SK-MEL-5 (cell line): ENCODE results near the gene ASB1. TPM values are rescaled to one million over a fixed set of nuclear protein-coding genes. Genes with fewer than 3 reads are reported as not detected.
"Not testable (repeated sequence)": the region's sequence is repeated elsewhere in the genome, so short reads cannot be mapped to it uniquely, and the experiment has no call there.

ENCODE experiments used
- DNase-seq: peaks from one replicate; pipeline ENCODE4 v3.0.0-alpha.2; 2016; ENCODE audit warnings: low read depth, low spot score
- in situ Hi-C: cut with HindIII; loops from 2 replicates; pipeline ENCODE4 v1.10.0; 2016; ENCODE audit warnings: low sequenced_read_pairs, high pct_unique_total_duplicates, low pct_unique_long_range_greater_than_20kb
- total RNA-seq: library from RNA; depleted of rRNA; stranded (reverse); fragments of >200 nt; shearing (Covaris generic); gene quantifications from 2 replicates; pipeline ENCODE4 v1.2.3, GENCODE V29; 2014

Gene ASB1
- total RNA-seq, 1 experiment from 2014 or later: 21.3 TPM

DNA sequence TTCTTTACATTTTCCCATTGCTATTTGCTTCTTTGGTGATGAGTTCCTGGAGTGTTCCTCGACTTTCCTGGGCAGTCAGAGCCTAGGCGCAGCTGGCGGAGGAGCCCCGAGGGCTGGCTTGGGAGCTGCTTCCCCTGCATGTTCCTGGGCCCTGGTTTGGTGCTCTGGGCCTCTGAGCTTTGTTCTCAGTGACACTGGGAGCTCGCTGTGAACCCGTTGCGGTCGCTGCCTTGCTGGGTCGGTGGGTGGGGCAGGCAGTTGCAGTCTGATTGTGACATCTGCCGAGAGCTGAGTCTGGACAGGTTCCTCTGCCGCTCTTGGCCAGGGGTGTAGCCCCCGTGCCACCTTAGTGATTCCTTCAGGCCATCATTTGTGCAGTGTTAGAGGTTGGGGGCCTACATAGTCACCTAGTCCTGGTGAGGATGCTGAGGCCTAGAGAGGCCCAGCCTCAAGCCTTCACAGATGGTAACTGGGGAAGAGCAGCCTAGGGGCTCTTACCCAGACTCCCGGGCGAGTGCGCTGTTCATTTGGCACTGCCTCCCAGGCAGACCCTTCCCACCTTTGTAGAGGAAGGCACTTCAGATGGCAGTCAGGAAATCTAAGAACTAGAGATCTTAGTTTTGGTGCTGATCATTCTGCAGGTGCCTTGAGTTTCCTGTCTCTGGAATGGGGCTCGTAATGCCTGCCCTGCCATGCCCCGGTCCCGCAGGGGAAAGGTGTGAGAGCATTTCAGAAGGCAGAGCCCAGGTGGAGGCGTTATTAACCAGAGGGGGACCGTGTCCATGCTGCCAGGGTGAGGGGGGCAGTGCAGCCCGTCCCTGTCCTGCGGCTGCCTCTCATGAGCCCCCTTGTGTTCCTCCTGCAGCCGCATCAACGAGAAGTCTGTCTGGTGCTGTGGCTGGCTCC, 8.4 kb downstream of the ASB1 start:
- DNase-seq: no peak
- in situ Hi-C loops: no loop called here

DNA sequence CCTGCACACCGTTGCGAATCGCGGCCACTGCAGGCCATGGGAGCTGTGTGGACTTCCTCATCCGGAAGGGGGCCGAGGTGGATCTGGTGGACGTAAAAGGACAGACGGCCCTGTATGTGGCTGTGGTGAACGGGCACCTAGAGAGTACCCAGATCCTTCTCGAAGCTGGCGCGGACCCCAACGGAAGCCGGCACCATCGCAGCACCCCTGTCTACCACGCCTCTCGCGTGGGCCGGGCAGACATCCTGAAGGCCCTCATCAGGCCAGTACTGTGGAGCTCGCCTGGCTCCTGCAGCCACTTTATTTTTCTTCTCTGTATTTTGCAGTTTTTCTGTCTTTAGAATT, 9.0 kb downstream of the ASB1 start:
- no peak for DNase-seq
- in situ Hi-C loops: no loop called here

DNA sequence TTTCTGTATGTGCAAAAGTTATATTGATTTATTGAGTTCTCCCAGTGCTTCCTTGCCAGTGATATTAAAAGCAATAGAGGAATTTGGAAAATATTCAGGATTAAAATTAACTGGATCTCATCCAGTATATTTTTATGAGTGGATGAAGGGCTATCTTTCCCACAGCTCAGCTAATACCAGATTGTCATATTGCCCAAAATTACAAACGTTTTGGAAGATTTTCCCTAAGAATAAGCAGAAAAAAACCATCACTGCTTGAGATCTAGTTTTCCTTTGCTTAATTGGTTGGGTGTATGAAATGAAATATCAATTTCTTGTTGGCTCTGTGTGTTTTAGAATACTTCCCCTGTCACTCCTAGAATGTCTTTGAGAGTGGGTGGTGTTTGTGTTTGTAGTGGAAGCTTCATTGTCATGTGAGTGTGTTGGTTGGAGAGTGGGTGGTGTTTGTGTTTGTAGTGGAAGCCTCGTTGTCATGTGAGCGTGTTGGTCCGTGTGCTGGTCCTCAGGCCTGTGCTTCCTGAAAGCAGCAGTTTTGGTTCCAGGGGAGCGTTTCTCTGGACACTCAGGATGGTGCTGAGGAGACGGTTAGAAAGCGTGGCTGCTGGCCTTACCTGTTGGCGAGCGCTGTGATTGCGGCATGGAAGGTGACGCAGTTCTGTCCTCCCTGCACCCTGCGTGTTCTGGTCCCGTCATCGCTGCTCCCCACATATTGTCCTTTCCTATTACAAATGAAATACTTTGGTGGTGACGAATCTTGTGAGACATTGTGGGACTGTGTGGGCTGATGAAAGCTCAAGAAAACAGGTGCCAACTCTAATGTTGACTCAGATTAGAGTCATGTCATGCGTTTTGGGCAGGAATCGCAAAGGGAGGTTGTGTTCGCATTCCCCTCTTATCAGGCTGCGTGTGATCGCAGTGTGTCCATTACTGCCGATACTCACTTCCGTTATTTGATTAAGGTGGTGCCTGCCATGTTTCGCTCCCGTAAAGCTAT, 12.4 kb downstream of the ASB1 start:
- DNase-seq: no peak
- in situ Hi-C loops: no loop called here

DNA sequence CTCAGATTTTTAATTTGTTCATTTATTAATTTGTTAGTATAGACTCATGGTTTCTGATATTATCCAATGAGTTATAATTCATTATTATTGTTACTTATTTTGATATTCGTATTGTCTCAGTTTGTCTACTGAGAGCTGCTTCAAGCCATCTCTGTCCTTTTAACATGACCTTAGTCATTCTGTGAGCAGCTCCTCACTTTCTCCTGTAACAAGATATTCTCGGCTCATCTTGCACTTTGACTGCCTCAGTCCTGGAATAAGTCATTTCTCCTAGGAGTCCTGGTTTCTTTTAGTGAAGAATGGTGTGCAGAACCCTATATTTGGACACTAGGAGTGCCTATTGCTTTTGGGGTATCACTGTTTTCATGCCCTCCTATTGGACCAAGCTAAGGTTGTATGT, 13.2 kb downstream of the ASB1 start:
- no peak for DNase-seq
- in situ Hi-C loops: no loop called here

DNA sequence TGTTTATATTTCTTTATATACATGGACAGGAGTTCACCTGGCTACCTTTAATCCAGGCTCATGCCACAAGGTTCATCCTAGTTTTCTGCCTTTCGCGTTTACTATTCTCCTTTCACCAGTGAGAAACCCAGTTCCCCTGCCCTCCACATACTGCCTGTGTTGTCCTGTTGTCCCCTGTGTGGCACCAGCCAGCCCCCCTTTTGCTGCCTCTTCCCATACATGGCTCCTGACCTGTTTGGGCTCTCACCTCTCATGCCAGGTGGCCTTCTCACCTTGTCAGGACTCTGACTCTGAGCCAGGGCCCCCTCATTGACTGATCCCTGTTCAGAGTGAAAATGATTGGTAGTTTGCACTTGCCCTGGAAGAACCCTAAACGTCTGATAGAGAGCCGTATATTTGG, 13.6 kb downstream of the ASB1 start:
- no peak for DNase-seq
- in situ Hi-C loops: no loop called here

DNA sequence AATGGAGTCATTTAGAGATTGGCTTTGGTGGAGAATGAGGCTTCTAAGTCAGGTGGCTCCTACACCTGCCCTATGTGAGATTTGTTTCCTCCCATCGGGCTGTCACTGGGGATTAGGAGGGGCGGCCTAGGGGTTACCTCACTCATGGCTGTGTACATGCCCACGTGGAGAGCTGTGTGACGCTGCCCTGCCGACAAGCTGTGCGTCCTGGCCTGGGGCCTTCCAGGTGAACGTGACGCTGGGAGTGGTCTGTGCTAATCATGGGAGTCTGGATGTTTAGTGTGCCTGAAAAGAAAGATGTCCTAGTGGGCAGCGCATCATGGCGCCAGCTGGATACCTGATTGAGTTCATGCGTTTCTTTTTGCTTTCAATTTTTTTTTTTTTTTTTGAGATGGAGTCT, 14.0 kb downstream of the ASB1 start:
- in situ Hi-C loops: no loop called here
- DNase-seq: no peak

DNA sequence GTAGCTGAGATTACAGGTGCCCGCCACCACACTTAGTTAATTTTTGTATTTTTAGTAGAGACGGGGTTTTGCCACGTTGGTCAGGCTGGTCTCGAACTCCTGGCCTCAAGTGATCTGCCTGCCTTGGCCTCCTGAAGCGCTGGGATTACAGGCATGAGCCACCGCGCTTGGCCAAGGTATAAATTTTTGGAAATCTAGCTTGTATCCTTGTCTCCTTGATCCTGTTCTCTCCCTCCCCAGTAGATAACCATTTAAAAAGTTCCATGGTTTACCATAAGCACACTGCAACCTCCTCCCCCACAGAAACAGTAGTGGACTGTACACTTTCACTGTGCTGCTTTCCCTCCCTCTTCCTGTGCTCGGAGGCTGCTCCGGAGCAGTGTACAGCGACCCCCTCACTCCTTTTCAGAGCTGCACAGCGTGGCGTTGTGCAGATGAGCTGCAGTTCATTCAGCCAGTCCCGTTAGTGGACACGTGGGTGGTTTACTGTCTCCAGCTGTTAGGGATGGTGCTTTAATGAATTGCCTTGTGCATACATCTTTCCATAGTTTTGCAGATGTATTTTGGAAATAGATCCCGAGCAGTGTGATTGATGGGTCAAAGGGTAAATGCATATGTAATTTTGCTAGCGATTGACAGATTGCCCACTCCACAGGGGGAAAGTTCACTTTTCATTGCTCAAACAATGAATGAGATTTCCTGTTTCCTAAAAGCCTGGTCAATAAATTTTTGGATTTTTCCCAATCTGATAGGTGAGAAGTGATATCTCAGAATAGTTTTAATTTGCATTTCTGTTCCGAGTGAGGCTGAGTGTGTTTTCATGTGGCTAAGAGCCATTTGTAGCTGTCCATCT, 14.8 kb downstream of the ASB1 start:
- in situ Hi-C loops: no loop called here
- no peak for DNase-seq

DNA sequence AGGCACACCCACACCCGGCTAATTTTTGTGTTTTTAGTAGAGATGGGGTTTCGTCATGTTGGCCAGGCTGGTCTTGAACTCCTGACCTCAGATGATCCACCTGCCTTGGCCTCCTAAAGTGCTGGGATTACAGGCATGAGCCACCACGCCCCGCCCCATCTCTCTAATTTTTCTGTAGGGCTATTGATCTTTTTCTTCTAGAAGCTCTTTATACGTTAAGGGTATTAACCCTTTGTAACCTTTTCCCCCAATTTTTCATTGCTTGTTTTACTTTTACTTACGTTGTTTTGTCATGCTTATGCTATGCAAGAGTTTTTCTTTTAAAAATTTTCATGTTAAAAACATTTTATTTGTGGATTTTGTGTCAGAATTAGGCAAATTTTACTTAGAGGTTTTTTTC, 15.5 kb downstream of the ASB1 start:
- in situ Hi-C loops, DNase-seq: not testable (repeated sequence)

DNA sequence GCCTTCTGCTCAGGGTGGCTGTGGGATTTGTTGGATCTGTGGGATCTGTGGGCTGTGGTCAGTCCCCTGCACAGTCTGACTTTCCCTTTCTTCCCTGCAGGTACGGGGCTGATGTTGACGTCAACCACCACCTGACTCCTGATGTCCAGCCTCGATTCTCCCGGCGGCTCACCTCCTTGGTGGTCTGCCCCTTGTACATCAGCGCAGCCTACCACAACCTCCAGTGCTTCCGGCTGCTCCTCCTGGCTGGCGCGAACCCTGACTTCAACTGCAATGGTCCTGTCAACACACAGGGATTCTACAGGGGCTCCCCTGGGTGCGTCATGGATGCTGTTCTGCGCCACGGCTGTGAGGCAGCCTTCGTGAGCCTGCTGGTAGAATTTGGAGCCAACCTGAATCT, 17.5 kb downstream of the ASB1 start:
- no peak for DNase-seq
- in situ Hi-C loops: no loop called here

DNA sequence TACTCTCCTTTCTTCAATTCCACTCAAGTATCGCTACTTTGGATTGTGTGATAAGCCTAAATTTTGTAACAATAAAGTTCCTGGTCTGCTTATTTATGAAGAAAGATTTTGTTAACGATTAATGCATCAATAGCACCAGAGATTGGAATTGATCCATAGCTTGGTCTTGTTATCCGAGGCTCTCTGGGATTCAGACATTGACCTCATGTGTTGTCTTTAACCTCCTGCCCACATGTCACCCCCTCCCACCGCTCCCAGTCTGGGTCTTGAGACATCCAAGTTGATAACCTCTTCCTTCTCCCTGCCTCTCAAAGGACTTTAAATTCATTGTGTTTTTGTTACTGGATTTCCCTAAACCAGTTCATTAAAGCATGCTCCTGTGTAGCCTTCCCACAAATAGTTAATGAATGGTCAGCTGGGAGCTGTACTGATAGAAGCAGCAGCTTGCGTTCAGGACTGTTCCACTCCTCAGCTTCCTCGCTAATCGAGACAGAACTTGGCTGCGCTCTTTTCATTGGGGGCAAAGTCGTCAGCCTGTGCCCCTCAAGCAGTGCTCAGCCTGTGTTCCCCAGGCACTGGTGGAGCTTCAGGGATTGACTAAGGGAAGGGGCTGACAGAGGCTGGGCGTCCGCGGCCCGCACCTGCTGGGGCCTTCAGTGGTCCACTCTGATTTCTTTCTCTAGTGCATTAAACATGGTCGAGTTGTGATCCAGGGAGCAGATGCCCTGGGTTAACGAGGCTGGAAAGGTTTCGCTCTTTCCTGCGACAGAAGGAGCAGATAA, 18.9 kb downstream of the ASB1 start:
- in situ Hi-C loops: no loop called here
- no peak for DNase-seq

DNA sequence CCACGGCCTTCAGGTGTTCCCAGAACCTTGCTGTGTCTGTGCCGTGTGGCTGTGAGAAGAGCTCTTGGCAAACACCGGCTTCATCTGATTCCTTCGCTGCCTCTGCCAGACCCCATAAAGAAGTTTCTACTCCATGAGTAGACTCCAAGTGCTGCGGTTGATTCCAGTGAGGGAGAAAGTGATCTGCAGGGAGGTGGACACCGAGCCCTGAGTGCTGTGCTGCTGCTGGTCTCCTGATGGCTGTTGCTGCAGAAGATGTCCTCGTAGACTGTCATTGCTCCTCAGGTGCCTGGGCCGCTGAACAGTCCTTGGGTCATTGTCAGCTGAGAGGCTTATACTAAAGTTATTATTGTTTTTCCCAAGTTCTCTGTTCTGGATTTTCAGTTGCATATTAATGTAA, 19.6 kb downstream of the ASB1 start:
- DNase-seq: no peak
- in situ Hi-C loops: no loop called here

DNA sequence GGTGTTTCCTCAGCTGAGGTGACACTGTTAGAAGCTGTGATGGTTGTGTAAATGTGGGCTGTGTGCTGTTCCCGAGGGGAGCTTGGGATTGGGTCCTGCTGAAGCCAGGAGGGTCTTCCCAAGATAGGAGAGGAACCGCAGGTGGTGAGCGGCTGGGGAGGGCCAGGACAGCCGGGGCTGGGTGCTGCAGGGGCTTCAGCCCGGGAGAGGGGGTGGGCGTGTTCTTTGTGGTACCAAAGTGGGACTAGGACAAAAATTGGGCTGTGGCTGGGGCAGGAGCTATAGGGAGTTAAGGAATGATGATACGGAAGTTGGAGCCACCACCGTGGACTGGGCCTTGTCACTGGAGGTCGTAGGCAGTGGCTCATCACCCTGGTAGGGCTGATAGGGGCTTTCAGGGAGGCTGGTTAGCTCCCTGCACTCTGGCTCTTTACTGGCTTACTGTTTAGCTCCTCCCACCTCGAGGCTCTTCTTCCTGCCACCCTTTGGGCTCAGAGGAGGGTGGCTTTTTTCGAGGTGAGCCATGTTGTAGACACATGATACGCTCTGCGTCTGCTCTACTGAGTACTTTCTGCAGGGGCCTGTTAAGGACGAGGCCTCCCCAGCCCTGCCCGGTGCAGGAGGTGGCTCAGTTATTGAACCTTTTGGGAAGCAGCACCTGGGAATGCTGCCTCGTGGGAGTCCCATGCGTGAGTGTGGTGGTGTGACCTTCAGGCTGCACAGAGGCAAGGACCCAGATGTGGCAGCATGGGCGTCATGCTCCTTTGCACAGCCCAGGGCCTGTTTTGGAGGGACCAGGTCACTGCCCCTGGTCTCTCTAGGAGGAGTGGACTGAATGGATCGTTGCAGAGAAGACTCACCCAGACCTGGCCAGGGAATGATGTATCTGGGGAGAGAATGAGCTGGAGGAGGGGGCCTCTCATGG, 21.6 kb downstream of the ASB1 start:
- in situ Hi-C loops: no loop called here
- no peak for DNase-seq

DNA sequence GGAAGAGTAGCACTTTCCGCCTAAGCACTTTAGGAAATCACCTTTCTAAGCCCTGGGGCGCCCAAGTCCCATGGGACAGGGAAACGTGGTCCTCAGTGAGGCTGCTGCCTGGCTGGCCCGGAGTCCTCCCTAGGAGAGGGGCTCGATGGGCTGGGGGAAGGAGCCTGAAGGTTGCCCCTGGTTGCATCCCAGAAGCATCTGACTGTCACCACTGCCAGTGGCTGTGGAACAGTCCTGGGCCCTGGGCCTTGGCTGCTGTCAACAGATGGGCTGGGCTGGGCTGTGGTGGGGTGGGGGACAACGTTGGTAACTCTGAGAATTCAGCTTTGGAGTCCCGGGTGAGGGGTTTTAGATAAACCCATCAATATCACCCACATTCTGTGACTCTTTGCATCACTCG, 22.5 kb downstream of the ASB1 start:
- DNase-seq: no peak
- in situ Hi-C loops: no loop called here

DNA sequence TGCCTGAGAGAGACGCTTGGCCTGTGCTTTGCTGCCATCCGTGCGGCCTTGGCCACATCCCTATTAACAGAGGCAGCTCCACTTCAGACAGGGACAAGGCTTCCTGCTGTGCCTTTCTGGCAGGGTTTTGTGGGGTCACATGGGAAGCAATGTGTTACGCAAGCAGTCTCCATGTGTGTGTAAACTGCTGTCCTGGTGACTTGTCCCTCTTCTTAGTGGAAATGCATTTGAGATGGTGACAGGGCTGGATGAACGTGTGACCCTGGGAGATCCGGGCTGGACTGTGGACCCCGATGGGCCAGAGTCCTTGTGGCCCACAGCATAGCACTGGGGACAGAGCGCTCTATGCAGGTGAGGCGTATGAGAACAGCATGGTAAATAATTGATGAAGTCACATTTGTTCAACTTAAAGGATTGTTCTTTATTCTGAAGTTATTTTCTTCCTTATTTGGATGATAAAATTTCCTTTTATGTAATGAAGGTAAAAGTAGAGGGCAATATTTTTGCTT, 23.2 kb downstream of the ASB1 start:
- in situ Hi-C loops: no loop called here
- DNase-seq: no peak

DNA sequence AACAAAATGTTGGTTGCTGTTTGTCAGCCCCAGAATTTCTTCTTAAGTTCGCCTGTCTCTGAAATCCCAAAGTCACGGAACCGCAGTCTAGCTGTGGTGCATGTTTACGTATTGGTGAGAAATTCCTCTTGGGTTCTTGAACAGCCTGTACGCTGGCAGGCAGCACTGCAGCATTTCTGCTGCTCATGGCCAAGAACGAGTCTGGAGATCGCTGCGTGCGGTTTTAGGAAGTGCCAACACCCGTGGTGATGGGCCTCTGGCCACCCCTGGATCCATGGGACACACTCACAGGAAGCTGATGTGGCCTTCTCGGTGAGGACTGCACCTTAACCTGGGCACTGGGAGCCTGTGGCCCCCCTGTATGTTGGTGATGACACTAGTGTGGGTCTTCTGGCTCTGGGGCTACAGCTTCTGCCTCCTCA, 23.7 kb downstream of the ASB1 start:
- in situ Hi-C loops: no loop called here
- DNase-seq: no peak

DNA sequence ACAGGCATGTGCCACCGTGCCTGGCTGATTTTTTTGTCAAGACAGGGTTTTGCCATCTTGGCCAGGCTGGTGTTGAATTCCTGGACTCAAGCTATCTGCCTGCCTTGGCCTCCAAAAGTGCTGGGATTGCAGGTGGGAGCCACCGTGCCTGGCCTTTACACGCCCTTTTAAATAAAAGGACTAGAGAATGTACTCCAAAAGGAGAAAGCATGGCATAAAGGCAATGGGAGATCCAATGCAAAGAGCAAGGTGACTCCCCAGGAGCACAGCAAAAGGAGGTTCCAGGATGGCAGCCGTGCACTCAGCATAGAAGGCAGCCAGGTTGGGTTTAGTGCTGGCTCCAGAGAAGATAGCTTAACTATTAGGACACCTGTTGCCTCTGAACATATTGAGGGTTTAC, 27.1 kb downstream of the ASB1 start:
- in situ Hi-C loops: no loop called here
- DNase-seq: no peak
